Heart left ventricle (tissue), 16 donors: ENCODE measurements around the gene MELK. TPM values are rescaled to one million over a fixed set of nuclear protein-coding genes. Genes with fewer than 3 reads are reported as not detected.
A peak's percentile ranks its signal among the peaks of the same experiment; 100 is the strongest.

Experiments used
- ATAC-seq, 4 donors: fragments of 200-7000 bp; cut with Tn5 transposase; one replicate each; pipeline ENCODE4 v1.9.1; 2020 to 2022; ENCODE audit warnings: moderate library complexity in 4 of 4, mild to moderate bottlenecking in 3 of 4, moderate number of reproducible peaks in 1 of 4
- DNase-seq, 5 donors: peaks; one replicate each; pipeline ENCODE4 v3.0.0-alpha.2; 2020
- H3K27ac ChIP-seq, 12 donors: fragments of 200-600 bp; sonication (generic) in 4 of 12; one replicate each; pipeline versions ENCODE4 v1.5.0 to v1.8.0; 2016 to 2022; ENCODE audit warnings: mild to moderate bottlenecking in 2 of 12
- H3K27me3 ChIP-seq, 9 donors: fragments of 200-600 bp; sonication (generic) in 2 of 9; one replicate each; pipeline versions ENCODE4 v1.5.1 to v1.8.0; 2016 to 2022; ENCODE audit warnings: mild to moderate bottlenecking in 3 of 9
- H3K36me3 ChIP-seq, 9 donors: fragments of 200-600 bp; sonication (generic) in 2 of 9; one replicate each; pipeline versions ENCODE4 v1.5.0 to v1.8.0; 2018 to 2022; ENCODE audit warnings: mild to moderate bottlenecking in 2 of 9
- H3K4me1 ChIP-seq, 12 donors: fragments of 200-600 bp; sonication (generic) in 4 of 12; one replicate each; pipeline versions ENCODE4 v1.5.0 to v1.8.0; 2016 to 2022; ENCODE audit warnings: mild to moderate bottlenecking in 3 of 12
- H3K4me3 ChIP-seq, 12 donors: fragments of 200-600 bp; sonication (generic) in 4 of 12; one replicate each; pipeline versions ENCODE4 v1.5.0 to v1.8.0; 2017 to 2022; ENCODE audit warnings: mild to moderate bottlenecking in 9 of 12, moderate library complexity in 4 of 12
- H3K9me3 ChIP-seq, 12 donors: fragments of 200-600 bp; sonication (generic) in 4 of 12; one replicate each; pipeline versions ENCODE4 v1.5.0 to v1.8.0; 2016 to 2022; ENCODE audit warnings: mild to moderate bottlenecking in 1 of 12
- CTCF ChIP-seq, 12 donors: fragments of 200-600 bp; sonication (generic) in 4 of 12; IDR thresholded peaks; one replicate each; pipeline versions ENCODE4 v1.5.0 to v1.8.0; 2018 to 2022; ENCODE audit warnings: antibody characterized with exemption in 12 of 12, mild to moderate bottlenecking in 5 of 12
- POLR2A ChIP-seq, 2 donors: fragments of 450-650 bp; IDR thresholded peaks; one replicate each; pipeline ENCODE4 v1.6.1; 2017; ENCODE audit warnings: antibody characterized with exemption in 2 of 2, mild to moderate bottlenecking in 2 of 2, moderate library complexity in 2 of 2
- WGBS, 4 donors: extraction: QIAGEN DNeasy Blood & Tissue Kit in 2 of 4; methylation state at CpG; one replicate each; pipeline versions ENCODE4 v1.1.5 to v1.1.7; 2013 to 2018; 5-methylcytosine and 5-hydroxymethylcytosine counted together
- intact Hi-C, 10 donors: fragments of 100-400 bp; cut with DNase I; formaldehyde crosslinking; loops; one replicate each; pipeline versions ENCODE4 v1.11.1 to v1.14.2; 2022
- polyA plus RNA-seq, 2 donors: library from polyadenylated mRNA; stranded (reverse); fragments of 200-250 nt; gene quantifications; one replicate each; pipeline ENCODE4 v1.2.3, GENCODE V29; 2013
- total RNA-seq, 9 donors: library from RNA; depleted of rRNA in 2 of 9; stranded (reverse); fragments of >200 nt in 2 of 9; fragmentation: NEBNext Ultra II Directional in 3 of 9; extraction: Animal tissue kit (Norgen Biotek cat#: 25700) in 3 of 9; gene quantifications; one replicate each; pipeline versions ENCODE4 v1.1.0 to v1.2.4, GENCODE V29; 2016 to 2023
- donor health status: ischemic (EF 13 %, LVEDD 7.1; RV severe dilation, severe dysfunction).
- donor health status: healthy with polysubstance abuse.
- donor health status: DM: no; HTN: yes; CAD: no.
- donor health status: DM: no; HTN: no; CAD: no.
- donor health status: ischemic (EF 25% LVEDD 6.9; RV normal size, moderate dysfunction).
- donor health status: ischemic (EF 25% LVEDD 5.7; RV mildly dilated, moderate dysfunction).
- donor health status: healthy.
- donor health status: DM: yes; HTN: yes; CAD: no.
- donor health status: ischemic (EF 35%, LVEDD 5.7; RV mildly dilated, moderate dysfunction).
- donor health status: nonischemic (EF 11% LVEDD 7.7; RV severe dilation, severe dysfunction).
- donor health status: DM: yes; HTN: yes; CAD: no.
- donor health status: PGD.
- donor health status: ischemic (EF 29% LVEDD 5.4; RV normal size, mild dysfunction).
- donor health status: nonischemic (EF 23%, LVEDD 6.1; RV moderate dilation, normal function).

The MELK gene
- total and polyA plus RNA-seq, 11 donors = 0.27 to 5.3 (median 0.53) TPM; not detected in 5

GRCh38 chr9:36622121-36622520 lies 49.4 kb downstream of the MELK start:
- ATAC-seq = no peak
- Histone ChIP-seq H3K9me3 (no peaks in the 10 kb centered on the region), H3K27me3 (no peaks in the 10 kb centered on the region), H3K36me3 (no peaks in the 10 kb centered on the region), H3K27ac (no peak overlapping the region), H3K4me1 (peaks cover 0 to 7% (median 0%) of the 10 kb centered on the region in 12 donors), H3K4me3 (no peak overlapping the region)
- 98 to 99% (median 98%) methylated on average over 6 of the region's 6 CpGs for WGBS, 4 donors
- TF ChIP-seq CTCF (IDR thresholded peaks at IDR 0.05) (no peak), POLR2A (IDR thresholded peaks at IDR 0.05) (no peak)
- DNase-seq = no peak
- intact Hi-C loops = no loop called here

- Histone ChIP-seq H3K27me3 (no peaks in the 10 kb centered on the region), H3K36me3 (no peaks in the 10 kb centered on the region), H3K9me3 (no peaks in the 10 kb centered on the region), H3K4me3 (no peak overlapping the region), H3K4me1 (peaks cover 0 to 7% (median 0%) of the 10 kb centered on the region in 12 donors), H3K27ac (no peak overlapping the region)
- ATAC-seq (no peak), DNase-seq (no peak)
- intact Hi-C loops = no loop called here
- WGBS, 4 donors = 93 to 98% (median 95%) methylated on average over 2 to 3 of the region's 3 CpGs
- TF ChIP-seq CTCF (IDR thresholded peaks at IDR 0.05) (no peak), POLR2A (IDR thresholded peaks at IDR 0.05) (no peak)
Observed at GRCh38 chr9:36623280-36623679, 50.6 kb downstream of the MELK start.

- intact Hi-C loops = no loop called here
- Histone ChIP-seq H3K36me3 (no peaks in the 10 kb centered on the region), H3K27ac (peak overlapping the region in 1 of 12 donors; percentile 31), H3K4me1 (peaks cover 0 to 7% (median 0%) of the 10 kb centered on the region in 12 donors), H3K4me3 (no peak overlapping the region), H3K9me3 (no peaks in the 10 kb centered on the region), H3K27me3 (no peaks in the 10 kb centered on the region)
- DNase-seq (peak in 4 of 5 donors; percentile 9 to 48 (median 30)), ATAC-seq (peak; percentile 80 to 99 (median 90))
- WGBS, 4 donors = 64 to 86% (median 75%) methylated on average over 6 of the region's 6 CpGs
- no peak for TF ChIP-seq CTCF (IDR thresholded peaks at IDR 0.05)
- no peak for TF ChIP-seq POLR2A (IDR thresholded peaks at IDR 0.05)
Observed at GRCh38 chr9:36625006-36625615, 52.4 kb downstream of the MELK start.

- ATAC-seq = no peak
- WGBS, 4 donors = 3 to 24% (median 22%) methylated on average over 1 of the region's 1 CpG
- no peak for DNase-seq
- H3K4me1 ChIP-seq = no peaks in the 10 kb centered on the region
- H3K27ac ChIP-seq = no peak overlapping the region
- peaks cover 0 to 6% (median 0%) of the 10 kb centered on the region in 9 donors for H3K36me3 ChIP-seq
- intact Hi-C loops = no loop called here
- no peak overlapping the region for H3K4me3 ChIP-seq
- TF ChIP-seq POLR2A (IDR thresholded peaks at IDR 0.05) (no peak), CTCF (IDR thresholded peaks at IDR 0.05) (peak; percentile 16 to 59 (median 36))
- no peaks in the 10 kb centered on the region for H3K9me3 ChIP-seq
- no peaks in the 10 kb centered on the region for H3K27me3 ChIP-seq
Observed at GRCh38 chr9:36632892-36633291, 60.2 kb downstream of the MELK start.
